HG03457 (cell line): ENCODE measurements around the gene PAFAH1B1.
"Not testable (repeated sequence)": the region's sequence is repeated elsewhere in the genome, so short reads cannot be mapped to it uniquely, and the experiment has no call there.

ENCODE experiments used
- ATAC-seq: cut with Tn5 transposase; IDR thresholded peaks from one replicate; pipeline ENCODE4 v1.9.1; 2021; ENCODE audit warnings: moderate number of reproducible peaks; ENCODE audit not compliant: unreplicated experiment

PAFAH1B1 gene

GRCh38 chr17:2634361-2634960 is 41.0 kb downstream of the PAFAH1B1 start:
- ATAC-seq = no peak

- ATAC-seq = no peak
Measured at GRCh38 chr17:2635241-2635640, 41.8 kb downstream of the PAFAH1B1 start.

- no peak for ATAC-seq
Measured at GRCh38 chr17:2635675-2636074, 42.2 kb downstream of the PAFAH1B1 start.

GRCh38 chr17:2636169-2636930 is 42.9 kb downstream of the PAFAH1B1 start:
- no peak for ATAC-seq

GRCh38 chr17:2637422-2637821 is 44.0 kb downstream of the PAFAH1B1 start:
- ATAC-seq = no peak

GRCh38 chr17:2644971-2645370 is 51.5 kb downstream of the PAFAH1B1 start:
- no peak for ATAC-seq

- ATAC-seq = no peak
Measured at GRCh38 chr17:2647957-2648356, 54.5 kb downstream of the PAFAH1B1 start.

GRCh38 chr17:2649191-2649590 is 55.7 kb downstream of the PAFAH1B1 start:
- no peak for ATAC-seq

GRCh38 chr17:2652911-2653310 is 59.5 kb downstream of the PAFAH1B1 start:
- not testable (repeated sequence) for ATAC-seq

GRCh38 chr17:2655546-2655945 is 62.1 kb downstream of the PAFAH1B1 start:
- no peak for ATAC-seq

GRCh38 chr17:2656283-2656682 is 62.8 kb downstream of the PAFAH1B1 start:
- no peak for ATAC-seq

GRCh38 chr17:2659337-2659736 is 65.9 kb downstream of the PAFAH1B1 start:
- not testable (repeated sequence) for ATAC-seq

GRCh38 chr17:2660410-2660809 is 67.0 kb downstream of the PAFAH1B1 start:
- not testable (repeated sequence) for ATAC-seq

- ATAC-seq = no peak
Measured at GRCh38 chr17:2672026-2672425, 78.6 kb downstream of the PAFAH1B1 start.

GRCh38 chr17:2679247-2679646 is 85.8 kb downstream of the PAFAH1B1 start:
- not testable (repeated sequence) for ATAC-seq

- no peak for ATAC-seq
Measured at GRCh38 chr17:2680961-2681360, 87.5 kb downstream of the PAFAH1B1 start.

GRCh38 chr17:2681650-2682049 is 88.2 kb downstream of the PAFAH1B1 start:
- no peak for ATAC-seq

- ATAC-seq = no peak
Measured at GRCh38 chr17:2682176-2682938, 88.9 kb downstream of the PAFAH1B1 start.

- ATAC-seq = no peak
Measured at GRCh38 chr17:2683912-2684311, 90.5 kb downstream of the PAFAH1B1 start.

- no peak for ATAC-seq
Measured at GRCh38 chr17:2684549-2684948, 91.1 kb downstream of the PAFAH1B1 start.

- no peak for ATAC-seq
Measured at GRCh38 chr17:2685696-2686095, 92.2 kb downstream of the PAFAH1B1 start.

GRCh38 chr17:2687074-2687418 is 93.6 kb downstream of the PAFAH1B1 start:
- no peak for ATAC-seq
